ENCODE data around the gene FAM200B. TPM values are rescaled to one million over a fixed set of nuclear protein-coding genes. Genes with fewer than 3 reads are reported as not detected.

The FAM200B gene
- total RNA-seq, 1 donor from 2014 or later: 58.3 TPM

DNA sequence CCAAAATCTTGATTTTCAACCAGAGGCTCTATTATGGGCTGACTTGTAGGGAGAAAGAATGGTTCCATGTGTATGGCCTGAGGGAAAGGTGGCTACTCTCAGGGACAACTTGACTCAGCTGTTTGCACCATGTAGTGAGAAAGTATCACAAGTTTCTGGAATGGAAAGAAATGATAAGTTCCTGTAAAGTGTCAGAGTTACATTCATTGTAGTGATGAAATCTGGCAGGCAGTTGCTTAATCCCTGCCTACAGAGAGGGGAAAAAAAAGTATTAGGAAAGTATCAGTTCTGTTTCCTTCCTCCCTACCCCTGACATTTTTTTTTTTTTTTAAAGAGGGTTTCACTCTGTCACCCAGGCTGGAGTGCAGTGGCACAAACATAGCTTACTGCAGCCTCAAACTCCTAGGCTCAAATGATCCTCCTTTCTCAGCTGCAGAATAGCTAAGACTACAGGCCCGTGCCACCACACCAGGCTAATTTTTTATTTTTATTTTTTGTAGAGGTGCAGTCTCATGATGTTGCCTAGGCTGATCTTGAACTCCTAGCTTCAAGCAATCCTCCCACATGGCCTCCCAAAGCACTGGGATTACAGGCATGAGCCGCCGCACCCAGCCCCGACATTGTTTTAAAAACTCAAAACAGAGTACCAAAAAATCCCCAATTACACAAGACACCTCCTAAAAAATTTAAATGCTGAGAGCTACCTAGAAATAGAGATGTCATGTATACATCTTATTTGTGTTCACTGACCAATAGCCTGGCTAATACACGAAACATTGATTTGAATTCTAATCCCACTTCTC lies 21.7 kb upstream of the FAM200B start:
- H3K79me2 ChIP-seq (ENCODE audit: low read depth): no peaks in the 10 kb centered on the region
- H3K36me3 Mint-ChIP-seq: no peaks in the 10 kb centered on the region
- H2AFZ ChIP-seq (replicated peaks): no peak overlapping the region
- no peaks in the 10 kb centered on the region for H3K4me1 ChIP-seq
- no peaks in the 10 kb centered on the region for H4K20me1 ChIP-seq (ENCODE audit: low read depth)
- no peaks in the 10 kb centered on the region for H3K9me3 ChIP-seq (ENCODE audit: low read depth)
- no peak for TF ChIP-seq EZH2phosphoT487 (IDR thresholded peaks at IDR 0.05)
- no peak for TF ChIP-seq EZH2 (IDR thresholded peaks at IDR 0.05)
- TF ChIP-seq, protein P1, sequence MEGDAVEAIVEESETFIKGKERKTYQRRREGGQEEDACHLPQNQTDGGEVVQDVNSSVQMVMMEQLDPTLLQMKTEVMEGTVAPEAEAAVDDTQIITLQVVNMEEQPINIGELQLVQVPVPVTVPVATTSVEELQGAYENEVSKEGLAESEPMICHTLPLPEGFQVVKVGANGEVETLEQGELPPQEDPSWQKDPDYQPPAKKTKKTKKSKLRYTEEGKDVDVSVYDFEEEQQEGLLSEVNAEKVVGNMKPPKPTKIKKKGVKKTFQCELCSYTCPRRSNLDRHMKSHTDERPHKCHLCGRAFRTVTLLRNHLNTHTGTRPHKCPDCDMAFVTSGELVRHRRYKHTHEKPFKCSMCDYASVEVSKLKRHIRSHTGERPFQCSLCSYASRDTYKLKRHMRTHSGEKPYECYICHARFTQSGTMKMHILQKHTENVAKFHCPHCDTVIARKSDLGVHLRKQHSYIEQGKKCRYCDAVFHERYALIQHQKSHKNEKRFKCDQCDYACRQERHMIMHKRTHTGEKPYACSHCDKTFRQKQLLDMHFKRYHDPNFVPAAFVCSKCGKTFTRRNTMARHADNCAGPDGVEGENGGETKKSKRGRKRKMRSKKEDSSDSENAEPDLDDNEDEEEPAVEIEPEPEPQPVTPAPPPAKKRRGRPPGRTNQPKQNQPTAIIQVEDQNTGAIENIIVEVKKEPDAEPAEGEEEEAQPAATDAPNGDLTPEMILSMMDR (IDR thresholded peaks at IDR 0.05): no peak
- H3F3A ChIP-seq (ENCODE audit: low read depth): peaks cover 24% of the 10 kb centered on the region
- no peak overlapping the region for H3K4me3 ChIP-seq
- H3K9ac ChIP-seq: no peak overlapping the region
- H3K4me1 Mint-ChIP-seq: peaks cover 7% of the 10 kb centered on the region
- no peak overlapping the region for H3K4me3 Mint-ChIP-seq
- H3K4me2 ChIP-seq: no peak overlapping the region
- peaks cover 5% of the 10 kb centered on the region for H3K27me3 Mint-ChIP-seq (ENCODE audit: insufficient read depth, low read depth)
- H3K27me3 ChIP-seq: no peaks in the 10 kb centered on the region
- H3K36me3 ChIP-seq: no peaks in the 10 kb centered on the region
- no peak overlapping the region for H3K27ac ChIP-seq
- H3K9me3 Mint-ChIP-seq: no peaks in the 10 kb centered on the region
- no peak overlapping the region for H3K27ac Mint-ChIP-seq
- no peak for DNase-seq (ENCODE audit: low spot score)

DNA sequence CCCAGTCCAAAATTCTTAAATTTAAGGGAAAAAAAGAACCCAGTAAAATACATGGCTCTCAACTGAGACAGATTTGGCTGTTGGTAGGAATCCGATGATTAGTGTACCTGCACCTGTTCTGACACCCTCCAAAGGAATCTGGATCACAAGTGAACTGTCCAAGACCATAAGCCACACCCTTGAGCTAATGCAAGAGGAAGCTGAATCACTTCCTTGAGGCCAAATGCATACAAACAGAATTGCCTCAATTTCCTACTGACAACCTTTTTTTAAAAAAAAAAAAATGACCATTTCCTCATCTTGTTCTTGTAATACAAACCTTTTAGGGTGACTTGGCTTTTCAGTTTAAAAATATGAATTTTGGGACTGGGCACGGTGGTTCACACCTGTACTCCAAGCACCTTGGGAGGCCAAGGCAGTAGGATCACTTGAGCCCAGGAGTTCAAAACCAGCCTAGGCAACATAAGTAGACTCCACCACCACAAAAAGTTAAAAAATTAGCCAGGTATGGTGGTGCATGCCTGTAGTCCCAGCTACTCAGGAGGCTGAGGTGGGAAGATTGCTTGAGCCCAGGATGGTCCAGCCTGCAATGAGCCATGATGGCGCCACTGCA lies 15.8 kb upstream of the FAM200B start:
- no peaks in the 10 kb centered on the region for H3K4me1 Mint-ChIP-seq
- no peaks in the 10 kb centered on the region for H3K9me3 ChIP-seq (ENCODE audit: low read depth)

GRCh38 chr4:15667006-15667405 lies 14.6 kb upstream of the FAM200B start:
- Histone ChIP-seq H3K4me3 (no peak overlapping the region), H2AFZ (replicated peaks) (no peak overlapping the region), H4K20me1 (ENCODE audit: low read depth) (no peaks in the 10 kb centered on the region), H3F3A (ENCODE audit: low read depth) (no peaks in the 10 kb centered on the region), H3K27ac (no peak overlapping the region), H3K9ac (no peak overlapping the region), H3K79me2 (ENCODE audit: low read depth) (peaks cover 51% of the 10 kb centered on the region), H3K9me3 (ENCODE audit: low read depth) (no peaks in the 10 kb centered on the region), H3K36me3 (peaks cover 9% of the 10 kb centered on the region), H3K27me3 (no peaks in the 10 kb centered on the region), H3K4me2 (no peak overlapping the region), H3K4me1 (no peaks in the 10 kb centered on the region)
- H3K4me1 Mint-ChIP-seq: no peaks in the 10 kb centered on the region
- no peaks in the 10 kb centered on the region for H3K9me3 Mint-ChIP-seq
- H3K27ac Mint-ChIP-seq: no peak overlapping the region
- H3K27me3 Mint-ChIP-seq (ENCODE audit: insufficient read depth, low read depth): no peaks in the 10 kb centered on the region
- H3K4me3 Mint-ChIP-seq: no peak overlapping the region
- peaks cover 16% of the 10 kb centered on the region for H3K36me3 Mint-ChIP-seq
- no peak for DNase-seq (ENCODE audit: low spot score)
- TF ChIP-seq EZH2 (IDR thresholded peaks at IDR 0.05) (no peak), EZH2phosphoT487 (IDR thresholded peaks at IDR 0.05) (no peak)
- TF ChIP-seq, protein P1 (IDR thresholded peaks at IDR 0.05): no peak

More for the DNA sequence above, 15.8 kb upstream of the FAM200B start:
- Histone ChIP-seq H4K20me1 (ENCODE audit: low read depth) (no peaks in the 10 kb centered on the region), H3K79me2 (ENCODE audit: low read depth) (peaks cover 40% of the 10 kb centered on the region), H3K27me3 (no peaks in the 10 kb centered on the region), H3K4me3 (no peak overlapping the region), H3K27ac (no peak overlapping the region), H3K4me1 (no peaks in the 10 kb centered on the region), H3F3A (ENCODE audit: low read depth) (no peaks in the 10 kb centered on the region), H3K4me2 (no peak overlapping the region), H2AFZ (replicated peaks) (no peak overlapping the region), H3K36me3 (peaks cover 9% of the 10 kb centered on the region), H3K9ac (no peak overlapping the region)
- no peak for TF ChIP-seq EZH2 (IDR thresholded peaks at IDR 0.05)
- TF ChIP-seq, protein P1 (IDR thresholded peaks at IDR 0.05): no peak
- Mint-ChIP-seq H3K27me3 (ENCODE audit: insufficient read depth, low read depth) (no peaks in the 10 kb centered on the region), H3K27ac (no peak overlapping the region), H3K36me3 (peaks cover 9% of the 10 kb centered on the region), H3K4me3 (no peak overlapping the region), H3K9me3 (no peaks in the 10 kb centered on the region)
- DNase-seq (ENCODE audit: low spot score): no peak

All from neural progenitor cell (in vitro differentiated cells).